ENCODE data around the gene SEMA6B.
"Not testable (repeated sequence)": the region's sequence is repeated elsewhere in the genome, so short reads cannot be mapped to it uniquely, and the experiment has no call there.

The SEMA6B gene

GRCh38 chr19:4543842-4544647 is 15.4 kb downstream of the SEMA6B start:
- FAIRE-seq = no peak

DNA sequence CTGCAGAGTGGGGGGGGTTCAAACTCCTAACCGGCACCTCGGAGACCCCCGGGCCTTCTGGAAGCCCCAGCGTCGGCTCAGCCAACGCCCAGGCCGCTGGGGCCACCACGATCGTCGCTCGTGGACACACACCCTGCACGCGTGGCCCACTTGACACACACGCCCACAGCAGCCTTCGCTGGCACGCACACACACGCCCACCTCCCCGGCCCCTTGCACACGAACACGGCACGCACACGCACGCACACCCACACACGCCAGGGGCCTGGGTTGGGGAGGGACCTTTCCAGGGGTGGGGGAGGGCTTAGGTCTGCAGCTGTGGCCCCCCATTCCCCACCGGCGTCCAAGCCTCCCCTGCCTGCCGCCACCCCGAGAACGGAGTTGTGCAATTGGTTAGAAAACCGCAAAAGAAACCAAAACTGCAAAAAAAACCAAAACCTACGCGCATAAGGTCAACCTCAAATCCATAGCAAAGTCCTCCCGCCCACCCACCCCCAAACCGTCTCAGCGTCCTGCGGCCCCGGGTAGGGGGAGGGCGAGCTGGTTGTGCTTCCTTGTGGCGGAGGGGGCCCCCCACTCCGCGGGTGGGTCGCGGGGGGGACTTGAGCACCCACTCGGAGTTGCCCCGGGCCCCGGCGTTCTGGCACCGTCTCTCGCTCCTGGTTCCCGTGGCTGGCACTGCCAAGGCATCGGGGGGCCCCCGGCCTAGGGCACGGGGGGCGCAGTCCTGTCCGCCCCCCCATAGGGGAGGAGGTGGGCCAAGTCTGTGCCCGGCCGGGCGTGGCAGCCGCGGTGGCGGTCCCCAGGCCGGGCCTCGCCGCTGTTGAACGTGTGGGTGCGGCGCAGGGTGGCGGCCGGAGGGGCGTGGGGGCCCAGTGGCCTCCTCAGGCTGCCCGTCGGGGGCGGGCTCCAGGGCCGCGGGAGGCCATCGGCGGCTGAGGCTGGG is 16.3 kb downstream of the SEMA6B start:
- FAIRE-seq = no peak

- FAIRE-seq = not testable (repeated sequence)
Observed at GRCh38 chr19:4541806-4542145, 17.7 kb downstream of the SEMA6B start.

DNA sequence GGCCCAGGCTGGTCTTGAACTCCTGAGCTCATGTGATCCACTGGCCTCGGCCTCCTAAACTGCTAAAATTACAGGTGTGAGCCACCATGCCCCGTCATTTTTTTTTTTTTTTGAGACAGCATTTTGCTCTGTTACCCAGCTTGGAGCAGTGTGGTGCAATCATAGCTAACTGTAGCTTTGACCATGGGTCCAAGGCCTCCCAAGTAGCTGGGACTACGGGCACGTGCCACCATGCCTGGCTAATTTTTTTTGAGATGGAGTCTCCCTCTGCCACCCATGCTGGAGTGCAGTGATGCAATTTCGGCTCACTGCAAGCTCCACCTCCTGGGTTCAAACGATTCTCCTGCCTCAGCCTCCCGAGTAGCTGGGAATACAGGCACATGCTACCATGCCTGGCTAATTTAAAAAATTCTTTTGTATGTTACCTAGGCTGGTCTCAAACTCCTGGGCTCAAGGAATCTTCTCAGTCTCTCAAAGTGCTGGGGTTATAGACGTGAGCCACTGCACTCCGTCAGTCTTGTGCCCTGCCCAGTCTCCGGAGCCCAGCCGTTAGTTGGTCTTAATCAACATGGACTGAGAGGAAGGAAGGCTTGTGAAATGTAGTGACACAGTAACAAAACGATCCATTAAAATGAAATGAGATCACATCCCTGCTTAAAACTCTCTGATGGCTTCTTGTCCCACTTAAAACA is 18.2 kb downstream of the SEMA6B start:
- no peak for FAIRE-seq

- FAIRE-seq = no peak
Observed at GRCh38 chr19:4539693-4540581, 19.5 kb downstream of the SEMA6B start, which contains the start of gene LRG1. LRG1 (minus strand) TSS chr19:4540036; CDS start chr19:4540013, 23 bp downstream.

DNA sequence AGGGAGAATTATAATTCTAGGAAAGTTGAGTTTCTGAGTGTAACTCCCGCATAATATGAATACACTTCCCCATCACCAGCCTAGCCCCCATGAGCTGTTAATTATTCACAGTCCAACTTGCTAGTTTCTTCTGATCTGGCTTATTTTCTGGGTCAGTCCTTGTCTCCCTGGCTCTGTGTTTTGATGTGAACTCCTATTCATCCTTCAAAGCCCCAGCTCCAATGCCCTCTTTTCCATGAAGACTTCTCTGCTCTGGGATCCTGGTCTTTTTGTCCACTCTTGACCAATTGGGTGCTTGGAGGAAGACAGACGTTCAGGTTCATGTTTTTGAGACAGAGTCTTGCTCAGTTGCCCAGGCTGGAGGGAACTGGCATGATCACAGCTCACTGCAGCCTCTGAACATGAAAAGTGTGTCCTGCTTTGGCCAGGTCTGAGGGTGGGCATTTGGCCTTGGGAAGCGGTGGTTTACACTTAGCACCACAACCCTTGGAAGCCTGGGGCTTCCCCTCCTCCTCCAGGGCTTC is 20.3 kb downstream of the SEMA6B start:
- FAIRE-seq = no peak

- FAIRE-seq = no peak
Observed at GRCh38 chr19:4538601-4538954, 20.9 kb downstream of the SEMA6B start.

GRCh38 chr19:4537953-4538600 is 21.4 kb downstream of the SEMA6B start:
- FAIRE-seq = no peak

- FAIRE-seq = no peak
Observed at GRCh38 chr19:4536798-4537197, 22.7 kb downstream of the SEMA6B start.

DNA sequence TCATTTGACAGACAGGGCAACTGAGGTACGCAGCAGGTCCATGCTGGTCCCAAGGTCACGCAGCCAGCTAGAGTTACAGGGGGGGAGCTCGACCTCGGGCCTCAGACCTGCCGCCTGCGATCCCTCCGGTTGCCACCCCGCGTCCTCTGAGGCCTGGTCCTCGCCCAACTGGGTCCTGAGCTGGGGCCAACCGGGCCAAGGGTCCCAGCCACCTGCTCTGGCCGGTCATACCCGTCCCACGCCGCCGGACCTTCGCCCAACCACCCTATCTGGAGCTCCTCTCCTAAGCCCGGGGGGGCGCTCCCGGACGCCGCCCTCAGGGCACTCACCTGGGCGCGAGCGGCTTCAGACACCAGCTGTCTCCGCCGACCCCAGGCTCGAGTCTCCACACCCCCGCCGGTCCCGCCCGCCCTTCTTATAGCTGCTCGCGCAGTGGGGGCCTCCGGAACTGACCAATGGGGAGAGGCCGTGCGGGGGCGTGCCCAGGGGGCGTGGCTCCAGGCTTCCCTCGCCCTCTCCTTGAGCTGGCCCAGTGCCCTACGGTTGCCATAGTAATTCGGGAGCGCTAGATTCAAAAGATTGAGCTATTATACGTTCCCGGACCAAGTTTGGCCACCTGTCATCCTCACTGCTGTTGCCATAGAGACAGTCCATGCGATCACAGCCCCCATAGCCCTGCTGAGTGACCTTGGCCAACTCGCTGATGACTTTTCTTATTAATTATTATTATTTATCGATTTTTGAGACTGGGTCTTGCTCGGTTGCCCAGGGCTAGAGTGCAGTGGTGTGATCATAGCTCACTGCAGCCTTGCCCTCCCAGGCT is 24.4 kb downstream of the SEMA6B start, which contains the start of gene PLIN5:
Gene PLIN5, minus strand, starts transcription at position 389 of the 823 bp plus-strand sequence. CDS start 1,150 bp downstream, outside the sequence.
- FAIRE-seq = no peak

DNA sequence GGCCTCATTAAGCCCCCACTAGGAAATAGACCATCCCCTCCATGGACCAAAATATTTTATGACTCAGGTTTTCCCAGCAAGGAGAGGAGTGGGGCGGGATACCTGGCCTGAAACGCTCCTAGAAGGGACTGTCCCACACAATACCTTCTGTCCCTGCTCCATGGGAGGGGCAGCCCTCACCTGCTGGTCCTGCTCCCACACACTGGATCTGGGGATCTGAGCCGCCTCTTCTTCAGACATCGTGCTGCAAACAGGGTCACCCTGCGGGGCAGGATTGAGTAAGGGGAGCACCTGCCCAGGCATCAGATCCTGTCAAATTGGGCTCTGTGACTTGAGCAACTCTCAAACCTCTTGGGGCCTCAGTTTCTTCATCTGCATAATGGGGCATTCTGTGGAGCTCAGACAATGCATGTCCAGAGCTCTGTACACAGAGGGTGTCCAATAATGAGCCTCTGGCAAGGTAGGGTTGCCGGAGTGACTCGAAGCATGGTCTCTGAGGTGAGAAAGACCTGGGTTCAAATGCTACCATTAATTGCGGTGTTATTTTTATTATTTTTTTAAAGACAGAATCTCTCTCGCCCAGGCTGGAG is 25.6 kb downstream of the SEMA6B start:
- FAIRE-seq = no peak

- FAIRE-seq = no peak
Observed at GRCh38 chr19:4533334-4533733, 26.1 kb downstream of the SEMA6B start.

- FAIRE-seq = no peak
Observed at GRCh38 chr19:4531562-4532165, 27.8 kb downstream of the SEMA6B start.

DNA sequence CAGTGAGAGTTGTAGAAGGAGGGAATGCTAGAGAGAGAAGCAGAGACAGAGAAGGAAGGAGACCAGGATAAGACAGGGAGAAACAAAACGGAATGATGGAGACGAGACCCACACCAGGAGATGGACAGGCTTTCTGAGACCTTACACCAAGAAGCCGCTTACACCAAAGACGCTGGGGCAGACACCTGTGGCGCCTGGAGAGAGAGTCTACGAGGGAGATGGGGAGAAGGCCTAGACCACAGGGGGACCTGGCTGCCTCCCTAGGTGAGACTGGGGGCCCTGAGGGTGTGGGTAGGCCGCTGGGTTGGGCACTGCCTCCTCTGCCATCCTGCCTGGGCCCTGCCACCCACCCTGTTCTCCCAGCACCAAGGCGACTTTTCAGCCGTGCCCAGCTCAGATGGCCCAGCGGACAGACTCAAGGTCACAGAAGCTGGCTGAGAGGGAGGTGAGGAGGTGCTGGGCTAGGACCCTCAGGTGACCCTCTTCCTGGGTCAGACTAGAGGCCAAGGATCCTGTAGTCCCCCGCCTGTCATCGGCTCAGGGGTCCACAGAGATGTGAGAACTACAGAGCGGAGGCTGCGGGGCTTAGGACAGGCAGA is 29.5 kb downstream of the SEMA6B start:
- no peak for FAIRE-seq

GRCh38 chr19:4528843-4529242 is 30.6 kb downstream of the SEMA6B start:
- FAIRE-seq = no peak

DNA sequence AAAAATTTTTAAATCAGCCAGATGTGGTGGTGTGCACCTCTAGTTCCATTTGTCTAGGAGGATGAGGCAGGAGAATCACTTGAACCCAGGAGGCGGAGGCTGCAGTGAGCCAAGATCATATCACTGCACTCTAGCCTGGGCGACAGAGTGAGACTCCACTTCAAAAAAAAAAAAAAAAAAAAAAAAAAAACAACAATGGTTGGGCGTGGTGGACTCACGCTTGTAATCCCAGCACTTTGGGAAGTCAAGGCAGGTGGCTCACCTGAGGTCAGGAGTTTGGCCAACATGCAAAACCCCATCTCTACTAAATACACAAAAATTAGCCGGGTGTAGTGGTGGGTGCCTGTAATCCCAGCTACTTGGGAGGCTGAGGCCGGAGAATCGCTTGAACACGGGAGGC is 32.1 kb downstream of the SEMA6B start:
- not testable (repeated sequence) for FAIRE-seq

DNA sequence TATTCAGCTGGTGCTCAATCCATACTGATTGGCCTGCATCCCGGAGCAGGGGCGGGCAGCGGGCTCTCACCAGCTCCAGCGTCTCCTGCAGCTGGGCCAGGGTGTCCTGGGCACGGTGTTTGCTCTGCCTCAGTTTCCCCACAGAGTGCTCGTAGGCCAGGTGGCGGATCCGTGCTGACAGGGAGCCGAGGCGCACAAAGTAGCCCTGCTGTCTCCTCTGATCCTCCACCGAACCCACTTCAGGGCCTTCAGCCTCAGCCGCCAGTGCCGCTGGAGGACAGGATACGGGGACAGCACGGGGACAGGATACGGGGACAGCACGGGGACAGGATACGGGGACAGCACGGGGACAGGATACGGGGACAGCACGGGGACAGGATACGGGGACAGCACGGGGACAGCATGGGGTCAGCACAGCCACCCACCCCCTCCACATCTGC is 33.9 kb downstream of the SEMA6B start:
- no peak for FAIRE-seq

DNA sequence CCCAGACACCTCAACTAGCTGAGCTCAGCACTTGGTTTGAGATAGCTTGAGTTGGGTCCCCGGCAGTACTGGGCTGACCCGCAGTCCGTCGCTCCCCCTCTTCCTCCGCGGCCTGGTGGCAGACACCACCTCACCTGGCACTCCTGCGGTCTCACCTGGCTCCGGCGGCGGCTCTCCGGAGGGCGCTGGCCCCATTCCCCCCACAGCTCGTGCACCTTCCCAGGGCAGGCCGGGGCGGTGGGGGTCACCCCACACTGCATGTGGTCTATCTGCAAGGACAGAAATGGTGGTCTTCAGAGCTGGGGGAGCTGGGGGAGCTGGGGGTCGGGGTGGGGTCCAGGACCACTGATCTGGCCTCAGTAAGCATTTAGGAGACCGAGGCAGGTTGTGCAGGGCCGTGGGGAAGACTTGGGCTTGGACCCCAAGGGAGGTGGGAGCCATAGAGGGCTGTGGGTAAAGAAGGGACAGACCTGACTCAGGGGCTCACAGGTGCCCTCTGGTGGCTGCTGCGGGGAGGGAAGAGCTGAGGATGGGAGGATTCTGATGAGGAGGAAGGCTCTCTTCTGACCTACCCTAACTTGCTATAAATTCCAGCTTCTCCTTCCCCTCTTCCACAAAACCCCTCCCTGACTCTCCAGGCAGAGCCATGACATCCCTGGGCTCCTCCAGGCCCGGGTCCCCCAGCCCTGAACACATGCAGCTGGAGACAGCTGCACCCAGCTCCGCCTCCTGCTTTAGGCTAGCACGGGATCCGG is 34.5 kb downstream of the SEMA6B start:
- no peak for FAIRE-seq
